Activated T-cell treated with anti-CD3 and anti-CD28 coated beads for 48 hours (primary cell): ENCODE data around the gene ZFAND2A.
"Not testable (repeated sequence)": the region's sequence is repeated elsewhere in the genome, so short reads cannot be mapped to it uniquely, and the experiment has no call there.

Experiments used
- DNase-seq: peaks from one replicate; pipeline ENCODE4 v3.0.0-alpha.2; 2020; ENCODE audit warnings: low read depth

ZFAND2A gene, protein sequence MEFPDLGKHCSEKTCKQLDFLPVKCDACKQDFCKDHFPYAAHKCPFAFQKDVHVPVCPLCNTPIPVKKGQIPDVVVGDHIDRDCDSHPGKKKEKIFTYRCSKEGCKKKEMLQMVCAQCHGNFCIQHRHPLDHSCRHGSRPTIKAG

DNA sequence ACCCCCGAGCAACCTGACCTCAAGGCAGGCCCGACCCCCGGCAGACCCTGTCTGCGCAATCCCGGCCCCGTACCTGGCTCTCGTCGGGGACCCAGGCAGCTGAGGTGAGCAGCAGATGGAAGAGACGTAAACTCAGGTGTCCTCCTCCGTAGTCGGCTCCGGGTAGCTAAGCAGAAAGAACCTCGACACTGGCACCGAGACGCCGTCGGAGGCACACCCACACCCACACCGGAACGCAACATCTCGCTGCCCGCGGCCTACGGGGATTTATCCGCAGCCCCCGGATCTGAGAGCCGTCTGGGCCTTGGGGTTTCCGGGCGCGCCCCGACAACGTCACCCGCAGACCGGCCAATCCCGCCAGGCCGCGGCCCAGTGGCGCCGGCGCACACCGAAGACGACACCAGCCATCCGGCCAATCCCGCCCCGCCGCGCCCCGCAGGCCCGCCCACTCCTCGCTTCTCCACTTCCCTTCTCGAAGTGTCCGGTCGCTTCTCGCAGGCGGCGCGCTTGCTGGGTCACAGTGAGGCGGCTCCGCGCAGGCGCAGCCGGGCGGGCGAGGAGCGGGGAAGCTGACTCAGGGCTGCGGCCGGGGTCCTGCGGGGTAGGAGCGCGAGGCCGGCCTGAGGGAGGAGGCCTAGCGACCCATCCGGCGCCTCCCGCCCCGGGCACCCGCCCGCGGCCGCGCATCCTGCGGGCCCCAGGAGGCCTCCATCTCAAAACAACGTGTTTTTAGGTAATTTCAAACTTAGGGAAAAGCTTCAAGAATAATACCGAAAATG lies at the start of gene ZFAND2A:
TSS of gene ZFAND2A (minus strand) at position 306 of the 779 bp plus-strand sequence. CDS start 1,984 bp downstream, outside the sequence.
- peak; percentile 100 for DNase-seq

DNA sequence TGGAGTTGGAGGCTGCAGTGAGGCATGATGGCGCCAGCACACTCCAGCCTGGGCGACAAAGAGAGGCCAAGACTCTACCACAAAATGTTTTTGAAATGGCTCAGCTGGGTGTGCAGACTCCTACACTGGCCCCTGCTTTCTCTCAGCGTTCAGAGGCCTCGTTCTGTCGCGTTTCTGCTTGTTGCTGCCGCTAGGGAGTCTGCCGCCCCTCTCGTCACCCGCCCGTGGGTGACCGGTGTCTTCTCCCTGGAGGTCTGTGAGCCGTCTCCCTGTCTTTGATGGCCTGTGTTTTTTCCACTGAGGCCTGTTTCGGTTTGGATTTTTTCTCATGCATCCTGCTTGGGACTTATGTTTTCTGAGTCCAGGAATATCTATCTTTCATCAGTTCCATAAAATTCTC lies 49.1 kb upstream of the ZFAND2A start:
- no peak for DNase-seq

DNA sequence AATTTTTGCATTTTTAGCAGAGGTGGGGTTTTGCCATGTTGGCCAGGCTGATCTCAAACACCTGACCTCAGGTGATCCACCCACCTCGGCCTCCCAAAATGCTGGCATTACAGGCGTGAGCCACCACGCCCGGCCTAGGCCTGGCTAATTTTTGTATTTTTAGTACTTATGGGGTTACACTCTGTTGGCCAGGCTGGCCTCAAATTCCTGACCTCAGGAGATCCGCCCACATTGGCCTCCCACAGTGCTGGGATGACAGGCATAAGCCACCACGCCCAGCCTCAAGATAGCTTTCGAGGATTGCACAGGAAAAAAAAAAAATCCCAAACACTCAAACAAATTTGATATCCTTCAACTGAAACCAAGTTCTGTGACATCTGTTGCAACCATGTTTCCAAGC lies 45.7 kb upstream of the ZFAND2A start:
- DNase-seq = not testable (repeated sequence)

DNA sequence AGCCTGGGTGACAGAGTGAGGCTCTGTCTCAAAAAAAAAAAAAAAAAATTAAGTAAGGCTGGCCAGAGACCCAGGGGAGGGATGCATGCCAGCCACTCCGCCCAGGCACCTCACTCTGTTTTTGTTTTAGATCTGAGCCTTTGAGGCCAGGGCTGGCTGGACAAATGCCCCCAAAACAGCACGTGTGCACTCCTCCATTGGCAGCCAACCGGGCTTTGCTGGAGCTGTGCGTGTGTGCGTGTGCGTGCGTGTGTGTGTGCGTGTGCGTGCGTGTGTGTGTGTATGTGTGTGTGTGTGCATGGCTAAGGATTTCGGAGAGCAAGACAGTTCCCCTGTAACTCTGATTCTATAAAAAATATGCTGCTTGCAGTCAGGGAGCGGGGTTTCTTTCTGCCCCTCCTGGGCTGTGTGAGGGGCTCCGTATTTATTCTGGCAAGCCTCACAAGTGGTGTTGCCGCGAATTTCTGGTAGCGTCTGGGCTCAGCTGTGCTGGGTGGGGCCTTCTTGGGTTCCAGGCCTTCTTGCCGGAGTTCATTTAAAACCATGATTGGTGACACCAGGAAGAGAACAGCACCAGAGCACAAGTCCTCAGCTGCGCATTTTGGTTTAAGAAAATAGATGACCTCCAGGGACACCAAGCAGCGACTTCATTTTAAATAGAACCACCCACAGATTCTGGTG lies 44.6 kb upstream of the ZFAND2A start:
- DNase-seq = no peak

DNA sequence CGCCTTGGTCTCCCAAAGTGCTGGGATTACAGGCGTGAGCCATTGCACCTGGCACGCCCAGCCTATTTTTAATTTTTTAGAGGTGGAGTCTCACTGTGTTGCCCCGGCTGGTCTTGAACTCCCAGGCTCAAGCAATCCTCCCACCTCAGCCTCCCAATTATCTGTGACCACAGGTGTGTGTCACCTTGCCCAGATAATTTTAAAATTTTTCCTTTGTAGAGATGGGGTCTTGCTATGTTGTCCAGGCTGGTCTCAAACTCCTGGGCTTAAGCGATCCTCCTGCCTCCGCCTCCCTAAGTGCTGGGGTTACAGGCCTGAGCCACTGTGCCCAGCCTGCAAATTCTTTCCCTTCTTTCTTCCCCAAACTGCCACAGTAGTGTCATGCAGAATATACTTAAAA lies 42.9 kb upstream of the ZFAND2A start:
- DNase-seq = not testable (repeated sequence)

DNA sequence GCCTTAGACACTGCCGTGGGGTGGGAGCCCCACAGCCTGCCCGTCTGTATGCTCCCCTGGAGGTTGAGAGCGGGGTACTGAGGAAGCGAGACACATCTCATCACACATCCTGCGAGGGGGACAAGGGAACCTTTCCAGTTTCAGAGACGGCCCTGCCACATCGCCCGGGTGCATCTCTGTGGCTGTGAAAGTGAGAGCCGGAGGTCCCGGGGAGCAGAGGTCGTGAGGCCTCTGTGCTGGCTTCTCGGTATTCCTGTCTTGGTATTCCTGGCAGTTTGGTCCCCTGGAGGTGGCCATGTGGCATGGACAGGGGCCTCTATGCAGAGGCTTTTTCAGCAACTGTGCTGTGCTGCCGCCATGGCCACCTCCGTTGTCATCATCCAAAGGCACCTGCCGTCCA lies 41.9 kb upstream of the ZFAND2A start:
- DNase-seq = no peak

DNA sequence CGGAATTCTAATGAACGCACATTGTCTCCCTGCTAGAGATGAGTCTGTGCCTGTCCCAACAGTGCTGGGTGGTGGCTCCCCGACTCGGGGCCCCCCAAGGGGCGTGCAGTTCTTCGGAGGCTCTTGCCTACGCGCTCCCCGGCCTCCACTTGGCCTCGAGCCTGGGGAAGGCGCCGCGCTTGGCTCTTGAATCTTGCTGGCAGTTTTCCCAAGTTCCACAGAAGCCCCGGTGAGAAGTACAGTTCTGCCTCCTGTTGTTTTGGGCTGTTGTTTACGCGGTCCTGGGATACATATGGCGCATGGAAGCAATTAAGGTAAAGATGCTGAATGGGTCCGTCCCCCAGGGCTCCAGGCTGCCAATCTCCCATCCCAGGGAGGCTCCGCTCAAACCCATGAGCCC lies 40.0 kb upstream of the ZFAND2A start:
- DNase-seq = no peak

DNA sequence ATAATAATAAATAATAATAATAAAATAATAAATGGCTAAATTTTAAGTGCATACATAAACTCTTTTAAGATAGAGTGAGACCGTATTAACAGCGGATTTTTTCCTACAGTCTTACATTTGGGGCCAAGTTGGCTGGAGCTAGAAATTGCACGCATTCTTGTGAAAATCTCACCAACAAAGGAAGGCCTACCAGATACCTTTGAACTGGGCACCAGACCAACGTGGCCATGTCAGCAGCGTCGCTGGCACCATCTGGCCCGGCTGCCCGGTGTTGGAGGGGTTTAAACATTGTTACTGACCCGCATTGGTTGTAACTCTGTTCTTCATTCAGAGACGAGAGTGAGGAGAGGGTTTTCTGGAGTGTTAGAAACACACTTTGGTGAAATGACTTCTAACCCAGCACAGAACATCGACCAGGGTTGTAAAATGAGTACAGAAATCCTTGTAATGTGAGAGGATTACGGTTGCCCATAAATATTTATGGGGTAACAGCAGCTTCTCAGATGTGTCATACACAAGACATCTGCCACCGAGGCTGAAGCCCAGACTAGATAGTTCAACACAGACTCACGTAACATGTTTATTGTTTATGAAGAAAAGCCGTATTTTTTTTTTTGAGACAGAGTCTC lies 38.1 kb upstream of the ZFAND2A start:
- no peak for DNase-seq

DNA sequence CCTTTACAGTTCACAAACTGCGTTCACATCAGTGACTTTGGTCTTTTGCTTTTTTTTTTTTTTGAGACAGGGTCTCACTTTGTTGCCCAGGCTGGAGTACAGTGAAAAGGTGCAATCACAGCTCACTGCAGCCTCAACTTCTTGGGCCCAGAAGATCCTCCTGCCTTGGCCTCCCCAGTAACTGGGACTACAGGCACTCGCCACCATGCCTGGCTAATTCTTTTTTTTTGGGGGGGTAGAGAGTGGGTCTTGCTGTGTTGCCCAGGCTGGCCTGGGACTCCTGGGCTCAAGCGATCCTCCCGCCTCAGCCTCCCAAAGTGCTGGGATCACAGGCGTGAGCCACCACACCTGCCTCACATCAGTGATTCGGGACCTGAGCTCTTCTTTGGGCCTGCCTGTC lies 37.0 kb upstream of the ZFAND2A start:
- DNase-seq = no peak

DNA sequence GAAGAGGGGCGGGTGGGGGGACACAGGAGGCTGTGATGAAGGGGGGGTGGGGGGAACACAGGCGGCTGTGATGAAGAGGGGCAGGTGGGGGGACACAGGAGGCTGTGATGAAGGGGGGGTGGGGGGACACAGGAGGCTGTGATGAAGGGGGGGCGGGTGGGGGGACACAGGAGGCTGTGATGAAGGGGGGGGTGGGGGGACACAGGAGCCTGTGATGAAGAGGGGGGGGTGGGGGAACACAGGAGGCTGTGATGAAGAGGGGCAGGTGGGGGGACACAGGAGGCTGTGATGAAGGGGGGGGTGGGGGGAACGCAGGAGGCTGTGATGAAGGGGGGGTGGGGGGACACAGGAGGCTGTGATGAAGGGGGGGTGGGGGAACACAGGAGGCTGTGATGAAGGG lies 36.4 kb upstream of the ZFAND2A start:
- not testable (repeated sequence) for DNase-seq

DNA sequence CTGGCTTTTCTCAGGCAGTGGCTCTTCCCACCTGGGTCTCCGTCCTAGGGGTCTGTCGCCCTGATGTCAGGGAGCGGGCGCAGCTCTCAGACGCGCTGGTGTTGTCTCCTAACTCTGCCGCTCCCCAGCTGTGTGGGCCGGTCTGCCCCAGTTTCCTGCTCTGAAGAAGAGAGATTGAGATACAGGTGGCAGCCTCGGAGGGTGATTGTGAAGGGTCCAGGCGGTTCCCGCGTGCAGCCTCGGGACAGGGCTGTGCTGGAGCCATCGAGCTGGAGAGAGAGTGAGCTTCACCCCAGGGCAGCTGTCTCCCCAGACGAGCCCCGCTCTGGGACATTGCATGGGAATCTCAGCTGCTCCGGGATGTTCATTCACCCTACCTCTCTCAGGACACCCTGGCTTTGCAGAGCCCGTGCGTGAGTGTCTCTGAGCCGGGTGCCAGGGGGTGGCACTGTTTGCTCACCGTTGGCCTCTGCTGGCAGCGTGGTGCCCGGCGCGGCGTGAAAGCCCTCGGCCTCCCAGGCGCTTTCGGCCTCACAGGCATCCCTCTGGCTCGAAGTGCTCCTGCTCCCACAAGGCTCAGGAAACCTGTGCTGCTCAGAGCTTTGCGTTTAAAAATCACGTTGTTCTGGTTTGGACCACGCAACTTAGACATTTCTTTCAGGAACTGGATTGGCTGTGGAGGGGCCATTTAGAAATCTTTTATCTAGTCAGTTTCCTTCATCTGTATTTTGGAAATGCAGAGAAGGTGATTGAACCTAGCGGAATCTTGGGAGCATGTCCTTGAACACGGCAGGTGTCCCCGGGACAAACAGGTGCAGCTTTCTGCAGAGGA lies 33.8 kb upstream of the ZFAND2A start:
- no peak for DNase-seq

DNA sequence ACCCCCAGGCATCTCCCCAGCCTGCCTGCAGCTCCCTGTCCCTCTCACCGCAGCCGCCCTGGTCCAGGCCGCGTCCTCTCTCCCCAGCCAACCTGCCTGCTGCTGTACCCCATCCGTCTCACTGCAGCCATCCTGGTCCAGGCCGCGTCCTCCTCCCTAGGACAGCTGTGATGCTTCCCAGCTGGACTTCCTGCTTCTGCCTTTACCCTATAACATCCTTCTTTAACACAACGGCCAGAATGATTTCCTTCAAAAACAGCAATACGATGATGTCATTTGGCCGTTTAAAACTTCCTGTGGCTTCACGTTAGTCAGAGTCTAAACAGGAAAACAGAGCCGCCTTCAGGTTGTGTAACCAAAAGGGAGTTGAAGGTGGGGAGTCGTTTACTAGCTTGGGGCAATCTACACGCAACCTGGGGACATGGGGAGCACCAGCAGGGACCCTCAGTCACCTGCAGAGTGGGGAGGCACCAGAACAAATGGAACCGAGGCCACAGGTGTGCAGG lies 32.2 kb upstream of the ZFAND2A start:
- DNase-seq = no peak

DNA sequence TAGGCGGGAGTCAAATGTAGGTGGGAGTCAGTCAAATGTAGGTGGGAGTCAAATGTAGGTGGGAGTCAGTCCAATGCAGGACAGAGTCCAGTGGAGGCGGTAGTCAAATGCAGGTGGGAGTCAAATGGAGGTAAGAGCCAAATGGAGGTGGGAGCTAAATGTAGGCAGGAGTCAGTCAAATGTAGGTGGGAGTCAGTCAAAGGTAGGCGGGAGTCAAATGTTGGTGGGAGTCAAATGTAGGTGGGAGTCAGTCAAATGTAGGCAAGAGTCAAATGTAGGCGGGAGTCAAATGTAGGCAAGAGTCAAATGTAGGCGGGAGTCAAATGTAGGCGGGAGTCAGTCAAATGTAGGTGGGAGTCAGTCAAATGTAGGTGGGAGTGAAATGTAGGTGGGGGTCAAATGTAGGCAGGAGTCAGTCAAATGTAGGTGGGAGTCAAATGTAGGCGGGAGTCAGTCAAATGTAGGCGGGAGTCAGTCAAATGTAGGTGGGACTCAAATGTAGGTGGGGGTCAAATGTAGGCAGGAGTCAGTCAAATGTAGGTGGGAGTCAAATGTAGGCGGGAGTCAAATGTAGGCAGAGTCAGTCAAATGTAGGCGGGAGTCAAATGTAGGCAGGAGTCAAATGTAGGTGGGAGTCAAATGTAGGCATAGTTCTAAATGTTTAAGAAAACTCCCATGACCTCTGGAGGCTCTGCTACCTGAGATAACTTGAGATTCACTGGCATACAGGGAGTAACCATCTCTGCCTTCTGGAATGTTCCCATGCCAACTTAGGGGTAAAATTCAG lies 30.2 kb upstream of the ZFAND2A start:
- DNase-seq = no peak

DNA sequence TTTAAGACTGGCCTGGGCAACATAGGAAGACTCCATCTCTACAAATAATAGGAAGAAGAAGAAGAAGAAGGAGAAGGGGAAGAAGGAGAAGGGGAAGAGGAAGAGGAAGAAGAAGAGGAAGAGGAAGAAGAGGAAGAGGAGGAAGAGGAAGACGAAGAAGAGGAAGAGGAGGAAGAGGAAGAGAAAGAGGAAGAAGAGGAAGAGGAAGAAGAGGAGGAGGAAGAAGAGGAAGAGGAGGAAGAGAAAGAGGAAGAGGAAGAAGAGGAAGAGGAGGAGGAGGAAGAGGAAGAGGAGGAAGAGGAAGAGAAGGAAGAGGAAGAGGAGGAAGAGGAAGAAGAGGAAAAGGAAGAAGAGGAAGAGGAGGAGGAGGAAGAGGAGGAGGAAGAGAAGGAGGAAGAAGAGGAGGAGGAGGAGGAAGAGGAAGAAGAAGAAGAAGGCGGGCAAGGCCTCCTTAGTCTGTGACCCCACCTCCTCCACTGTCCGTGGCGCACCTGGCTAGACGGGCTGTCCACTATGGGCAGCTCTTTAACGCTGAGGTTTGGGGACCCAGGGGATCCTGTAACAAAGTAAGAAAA lies 28.8 kb upstream of the ZFAND2A start:
- DNase-seq = no peak

DNA sequence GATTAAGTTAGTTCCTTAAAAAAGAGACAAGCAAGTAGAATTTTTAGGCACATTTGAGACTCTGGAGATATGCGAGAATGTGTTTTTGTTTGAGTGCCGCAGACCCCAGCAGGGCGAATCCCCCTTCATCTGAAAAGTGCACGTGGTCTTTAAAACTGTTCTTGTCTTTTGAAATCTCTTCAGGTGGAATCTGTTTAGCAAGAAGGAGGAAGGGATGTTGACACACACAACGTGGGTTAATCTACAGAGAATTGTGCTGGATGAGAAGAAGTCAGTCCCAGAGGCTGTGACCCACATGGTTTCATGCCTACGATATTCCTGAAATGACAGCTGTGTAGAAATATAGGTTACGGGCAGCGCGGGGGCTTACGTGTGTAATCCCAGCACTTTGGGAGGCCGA lies 27.1 kb upstream of the ZFAND2A start:
- DNase-seq = no peak

DNA sequence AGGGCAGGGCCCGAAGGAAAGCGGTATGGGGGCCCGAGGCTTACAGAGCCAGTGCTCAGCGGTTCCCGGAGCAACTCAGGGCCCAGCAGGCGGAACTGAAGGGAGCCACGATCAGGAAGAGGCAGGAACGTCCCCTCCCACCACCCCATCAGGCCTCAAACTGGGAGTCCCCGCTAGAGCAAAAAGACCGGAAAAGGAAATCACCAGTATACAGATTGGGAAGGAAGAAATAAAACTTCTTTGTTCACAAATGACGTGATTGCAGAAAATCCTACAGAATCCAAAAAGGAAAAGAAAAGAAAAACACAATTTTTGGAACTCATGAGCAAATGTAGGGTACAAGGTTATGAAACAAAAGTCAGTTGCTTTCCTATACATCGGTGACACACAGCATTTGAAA lies 21.6 kb upstream of the ZFAND2A start:
- DNase-seq = no peak

DNA sequence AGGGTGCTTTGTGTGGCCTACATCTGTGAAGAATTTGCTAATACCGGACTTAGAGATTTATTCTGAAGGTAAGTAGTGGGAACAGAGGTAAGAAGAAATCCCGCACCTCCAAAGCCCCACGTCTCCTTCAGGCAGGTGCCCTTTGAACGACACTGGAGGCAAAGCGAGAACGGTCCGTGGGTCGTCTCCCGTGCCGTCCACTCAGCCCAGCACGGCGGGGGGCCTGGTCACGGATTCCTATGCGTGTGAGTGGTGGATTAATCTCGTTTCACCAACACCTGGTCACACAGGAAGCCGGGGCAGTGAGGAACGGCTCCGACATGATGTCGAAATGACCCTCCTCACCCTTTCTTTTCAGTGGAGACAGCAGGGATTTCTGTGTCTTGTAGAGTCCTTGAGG lies 21.0 kb upstream of the ZFAND2A start:
- no peak for DNase-seq

DNA sequence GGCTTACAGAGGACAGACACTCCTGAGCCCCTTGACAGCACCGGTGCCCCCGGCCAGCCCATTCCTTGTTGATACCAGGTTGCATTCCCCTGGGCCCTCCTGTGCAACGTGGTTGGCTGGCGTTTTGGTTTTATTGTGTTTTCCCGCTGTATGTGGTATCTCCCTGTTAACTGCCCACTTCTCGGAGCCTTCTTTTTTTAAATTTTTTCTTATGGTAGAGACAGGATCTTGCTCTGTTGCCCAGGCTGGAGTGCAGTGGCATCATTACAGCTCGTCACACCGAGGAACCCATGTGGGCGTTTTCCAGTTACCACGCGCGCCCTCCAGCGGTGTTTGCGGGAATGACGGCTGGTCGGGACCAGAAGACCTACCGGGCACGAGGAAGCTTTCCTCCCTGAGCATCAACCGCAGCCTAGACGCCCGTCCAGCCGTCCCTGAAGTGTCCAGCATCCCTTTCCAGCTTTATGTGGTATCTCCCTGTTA lies 16.9 kb upstream of the ZFAND2A start:
- peak; percentile 85 for DNase-seq

DNA sequence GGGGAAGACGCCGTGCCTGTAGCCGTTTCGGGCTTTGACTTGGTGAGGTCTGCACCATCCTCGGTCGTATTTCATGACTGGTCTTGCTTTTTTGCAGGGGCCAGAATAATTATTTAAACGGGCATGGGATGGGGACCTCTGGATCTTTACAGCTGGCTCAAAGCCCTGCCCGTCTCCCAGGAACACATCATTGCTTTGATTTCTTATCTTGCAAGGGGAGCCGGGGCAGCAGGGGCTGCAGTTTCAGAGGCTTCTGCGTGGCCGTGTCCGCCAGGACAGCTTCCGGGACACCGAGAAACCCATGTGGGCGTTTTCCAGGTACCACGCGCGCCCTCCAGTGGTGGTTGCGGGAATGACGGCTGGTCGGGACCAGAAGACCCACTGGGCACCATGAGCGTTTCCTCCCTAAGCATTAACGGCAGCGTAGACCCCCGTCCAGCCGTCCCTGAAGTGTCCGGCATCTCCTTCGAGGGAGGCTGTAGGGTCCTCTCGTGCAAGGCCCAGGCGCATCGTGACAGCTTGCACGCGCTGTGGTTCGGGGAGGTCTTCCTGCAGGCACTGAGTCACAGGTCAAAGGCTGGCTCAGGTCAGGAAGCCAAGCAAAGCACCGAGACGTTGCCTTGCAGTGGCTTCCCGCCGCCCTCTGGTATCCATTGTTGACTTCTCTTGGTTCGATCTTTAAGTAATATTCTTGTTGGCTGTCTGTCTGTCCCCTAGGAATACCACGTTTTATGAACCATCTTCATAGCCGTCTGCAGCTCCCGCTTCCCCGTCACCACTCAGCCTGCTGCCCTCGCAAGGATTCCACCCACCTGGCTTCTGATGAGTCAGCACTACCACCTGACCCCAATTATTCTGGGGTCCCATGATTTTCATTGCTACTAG lies 16.2 kb upstream of the ZFAND2A start:
- peak; percentile 85 for DNase-seq
